HL-60 (cell line): Measurements from ENCODE around the gene HCAR2.

Experiments used
- CTCF ChIP-seq: IDR thresholded peaks from one replicate; pipeline ENCODE4 v1.5.1; 2011; ENCODE audit warnings: low read length, control low read depth, inconsistent platforms; ENCODE audit not compliant: insufficient read depth
- GABPA ChIP-seq: IDR thresholded peaks from 2 replicates; pipeline ENCODE4 v1.6.1; 2012; ENCODE audit warnings: low read depth
- POLR2AphosphoS5 ChIP-seq: IDR thresholded peaks from 2 replicates; pipeline ENCODE4 v1.6.1; 2012; ENCODE audit warnings: low read depth

GRCh38 chr12:122743895-122744525, 40.9 kb upstream of the HCAR2 start:
- TF ChIP-seq CTCF (no peak), POLR2AphosphoS5 (no peak), GABPA (no peak)
